ENCODE results near the gene ACOXL.

Gene ACOXL

GRCh38 chr2:111030260-111030891 is 298.0 kb downstream of the ACOXL start:
- no peak for DNase-seq (ENCODE audit: low read depth)
- TF ChIP-seq CTCF (IDR thresholded peaks at IDR 0.05; ENCODE audit: low read depth, low read length, missing control alignments), result no peak
- H3K4me3 ChIP-seq (ENCODE audit: low read depth, low read length), result no peak overlapping the region

- H3K4me3 ChIP-seq (ENCODE audit: low read depth, low read length), result no peak overlapping the region
- DNase-seq (ENCODE audit: low read depth), result no peak
- TF ChIP-seq CTCF (IDR thresholded peaks at IDR 0.05; ENCODE audit: low read depth, low read length, missing control alignments), result no peak
These were observed 298.6 kb downstream of the ACOXL start for GRCh38 chr2:111030945-111031344.

- H3K4me3 ChIP-seq (ENCODE audit: low read depth, low read length), result no peak overlapping the region
- no peak for TF ChIP-seq CTCF (IDR thresholded peaks at IDR 0.05; ENCODE audit: low read depth, low read length, missing control alignments)
- no peak for DNase-seq (ENCODE audit: low read depth)
These were observed 299.4 kb downstream of the ACOXL start for GRCh38 chr2:111031546-111032478.

- no peak for TF ChIP-seq CTCF (IDR thresholded peaks at IDR 0.05; ENCODE audit: low read depth, low read length, missing control alignments)
- no peak overlapping the region for H3K4me3 ChIP-seq (ENCODE audit: low read depth, low read length)
- no peak for DNase-seq (ENCODE audit: low read depth)
These were observed 300.5 kb downstream of the ACOXL start for GRCh38 chr2:111032721-111033429.

- no peak for TF ChIP-seq CTCF (IDR thresholded peaks at IDR 0.05; ENCODE audit: low read depth, low read length, missing control alignments)
- no peak for DNase-seq (ENCODE audit: low read depth)
- H3K4me3 ChIP-seq (ENCODE audit: low read depth, low read length), result no peak overlapping the region
These were observed 301.8 kb downstream of the ACOXL start for GRCh38 chr2:111034146-111034545.

- no peak for TF ChIP-seq CTCF (IDR thresholded peaks at IDR 0.05; ENCODE audit: low read depth, low read length, missing control alignments)
- DNase-seq (ENCODE audit: low read depth), result no peak
- no peak overlapping the region for H3K4me3 ChIP-seq (ENCODE audit: low read depth, low read length)
These were observed 302.2 kb downstream of the ACOXL start for GRCh38 chr2:111034606-111035005.
